Adrenal gland (tissue), 12 donors: ENCODE results near the gene RAX. TPM values are rescaled to one million over a fixed set of nuclear protein-coding genes. Genes with fewer than 3 reads are reported as not detected.

Experiments
- DNase-seq, 7 donors: peaks; one replicate each; pipeline ENCODE4 v3.0.0-alpha.2; 2019 to 2020
- H3K27ac ChIP-seq, 5 donors: fragments of 200-600 bp; sonication (generic) in 4 of 5; 1 replicate in 3 of 5; 2 replicates in 2 of 5; pipeline versions ENCODE4 v1.5.1 to v1.8.0; 2016 to 2020; ENCODE audit warnings: mild to moderate bottlenecking in 1 of 5
- H3K27me3 ChIP-seq: fragments of 200-600 bp; 2 replicates; pipeline ENCODE4 v1.8.0; 2021
- H3K36me3 ChIP-seq, 2 donors: fragments of 200-600 bp; replicated peaks in 1 of 2; 1 replicate in 1 of 2; 2 replicates in 1 of 2; pipeline versions ENCODE4 v1.5.1 to v1.8.0; 2018 to 2022
- H3K4me1 ChIP-seq, 2 donors: fragments of 200-600 bp; replicated peaks in 1 of 2; 1 replicate in 1 of 2; 2 replicates in 1 of 2; pipeline versions ENCODE4 v1.5.1 to v1.8.0; 2018 to 2021
- H3K4me3 ChIP-seq, 4 donors: fragments of 200-600 bp; sonication (generic) in 3 of 4; one replicate each; pipeline ENCODE4 v1.5.1; 2016 to 2018
- H3K9me3 ChIP-seq, 3 donors: fragments of 200-600 bp; sonication (generic) in 1 of 3; replicated peaks in 1 of 3; 1 replicate in 2 of 3; 2 replicates in 1 of 3; pipeline versions ENCODE4 v1.5.1 to v1.8.0; 2016 to 2021
- CTCF ChIP-seq, 6 experiments: fragments of 450-650 bp in 4 of 6; fragments of 200-600 bp in 2 of 6; sonication (generic) in 1 of 6; IDR thresholded peaks; 1 replicate in 5 of 6; 2 replicates in 1 of 6; pipeline versions ENCODE4 v1.5.1 to v1.8.0; 2016 to 2021; ENCODE audit warnings: antibody characterized with exemption in 6 of 6, mild to moderate bottlenecking in 2 of 6, moderate library complexity in 1 of 6
- POLR2A ChIP-seq, 2 donors: fragments of 450-650 bp; IDR thresholded peaks; one replicate each; pipeline ENCODE4 v1.6.1; 2017; ENCODE audit warnings: antibody characterized with exemption in 2 of 2, mild to moderate bottlenecking in 2 of 2, moderate library complexity in 1 of 2
- WGBS, 4 donors: extraction: QIAGEN DNeasy Blood & Tissue Kit in 2 of 4; methylation state at CpG; one replicate each; pipeline versions ENCODE4 v1.1.5 to v1.1.7; 2013 to 2017; 5-methylcytosine and 5-hydroxymethylcytosine counted together
- intact Hi-C, 2 donors: fragments of 100-400 bp; cut with DNase I; formaldehyde crosslinking; loops; one replicate each; pipeline versions ENCODE4 v1.14.1 to v1.15.0; 2022 to 2023
- polyA plus RNA-seq, 3 donors: library from polyadenylated mRNA; stranded (reverse); fragments of 200-250 nt in 2 of 3; fragments of 350-450 nt in 1 of 3; fragmentation: Illumina TruSeq in 1 of 3; extraction: RNeasy Lipid Tissue Mini Kit (QIAGEN cat#74804) in 1 of 3; gene quantifications; one replicate each; pipeline ENCODE4 v1.2.3, GENCODE V29; 2013 to 2014
- total RNA-seq, 9 donors: library from RNA; depleted of rRNA in 4 of 9; stranded (reverse); fragments of >200 nt in 4 of 9; fragments of 120-200 nt in 1 of 9; fragmentation: NEBNext Ultra II Directional in 1 of 9; extraction: Animal tissue kit (Norgen Biotek cat#: 25700) in 1 of 9; gene quantifications; one replicate each; pipeline versions ENCODE4 v1.1.0 to v1.2.4, GENCODE V29; 2013 to 2023
- donor health status: healthy with polysubstance abuse.
- donor health status: Bipolar disorder and iron deficiency.
- donor health status: DM: yes; HTN: yes; CAD: no.
- donor health status: DM: no; HTN: no; CAD: no.
- donor health status: DM: no; HTN: no; CAD: no.
- donor health status: DM: yes; HTN: yes; CAD: no.

RAX gene
- total and polyA plus RNA-seq, 12 donors: not detected

GRCh38 chr18:59279193-59279592, 5.9 kb upstream of the RAX start:
- no peaks in the 10 kb centered on the region for H3K9me3 ChIP-seq
- no peak overlapping the region for H3K4me3 ChIP-seq
- no peaks in the 10 kb centered on the region for H3K36me3 ChIP-seq
- peaks cover 51% of the 10 kb centered on the region for H3K27me3 ChIP-seq
- WGBS, 4 donors: 72 to 82% (median 75%) methylated on average over 3 of the region's 3 CpGs
- intact Hi-C loops: no loop called here
- no peak overlapping the region for H3K27ac ChIP-seq
- no peak for DNase-seq
- H3K4me1 ChIP-seq: no peaks in the 10 kb centered on the region
- no peak for TF ChIP-seq POLR2A (IDR thresholded peaks at IDR 0.05)
- no peak for TF ChIP-seq CTCF (IDR thresholded peaks at IDR 0.05)

- peaks cover 54% of the 10 kb centered on the region for H3K27me3 ChIP-seq
- peaks cover 0 to 1% of the 10 kb centered on the region in 2 donors for H3K4me1 ChIP-seq
- H3K9me3 ChIP-seq: no peaks in the 10 kb centered on the region
- DNase-seq: no peak
- H3K36me3 ChIP-seq: no peaks in the 10 kb centered on the region
- intact Hi-C loops: no loop called here
- WGBS, 4 donors: 65 to 71% (median 70%) methylated on average over 5 of the region's 5 CpGs
- H3K4me3 ChIP-seq: no peak overlapping the region
- H3K27ac ChIP-seq: no peak overlapping the region
- TF ChIP-seq POLR2A (IDR thresholded peaks at IDR 0.05) (no peak), CTCF (IDR thresholded peaks at IDR 0.05) (no peak)
Observed at GRCh38 chr18:59278793-59279192, 5.5 kb upstream of the RAX start.

- peaks cover 69% of the 10 kb centered on the region for H3K27me3 ChIP-seq
- no peak for DNase-seq
- H3K4me1 ChIP-seq: peaks cover 0 to 19% of the 10 kb centered on the region in 2 donors
- TF ChIP-seq POLR2A (IDR thresholded peaks at IDR 0.05) (no peak), CTCF (IDR thresholded peaks at IDR 0.05) (no peak)
- 41 to 51% (median 43%) methylated on average over 5 of the region's 5 CpGs for WGBS, 4 donors
- intact Hi-C loops: no loop called here
- H3K36me3 ChIP-seq: no peaks in the 10 kb centered on the region
- no peak overlapping the region for H3K4me3 ChIP-seq
- H3K27ac ChIP-seq: no peak overlapping the region
- H3K9me3 ChIP-seq: no peaks in the 10 kb centered on the region
Observed at GRCh38 chr18:59276047-59276446, 2.8 kb upstream of the RAX start.

- DNase-seq: no peak
- no peaks in the 10 kb centered on the region for H3K36me3 ChIP-seq
- no peak overlapping the region for H3K4me3 ChIP-seq
- WGBS, 4 donors: 31 to 55% (median 46%) methylated on average over 6 of the region's 6 CpGs
- H3K4me1 ChIP-seq: peaks cover 0 to 19% of the 10 kb centered on the region in 2 donors
- H3K9me3 ChIP-seq: no peaks in the 10 kb centered on the region
- H3K27ac ChIP-seq: no peak overlapping the region
- peaks cover 69% of the 10 kb centered on the region for H3K27me3 ChIP-seq
- TF ChIP-seq CTCF (IDR thresholded peaks at IDR 0.05) (no peak), POLR2A (IDR thresholded peaks at IDR 0.05) (no peak)
- intact Hi-C loops: no loop called here
Observed at GRCh38 chr18:59275406-59275949, 2.2 kb upstream of the RAX start.
